ENCODE data around the gene SYT17.

The SYT17 gene

GRCh38 chr16:19130852-19131824, 36.9 kb upstream of the SYT17 start:
- no peaks in the 10 kb centered on the region for H3K27me3 ChIP-seq (ENCODE audit: control insufficient read depth in 5 of 5, insufficient read depth in 4 of 5, low read length in 5 of 5)
- peaks cover 7 to 63% (median 45%) of the 10 kb centered on the region in 5 donors for H3K4me1 ChIP-seq (ENCODE audit: control insufficient read depth in 5 of 5, insufficient read depth in 5 of 5, low read length in 5 of 5)
- H3K4me3 ChIP-seq (ENCODE audit: low read depth in 1 of 5, low read length in 5 of 5): peak overlapping the region; percentile 0 to 45 (median 29)
- peaks cover 0 to 3% (median 0%) of the 10 kb centered on the region in 5 donors for H3K9me3 ChIP-seq (ENCODE audit: control insufficient read depth in 5 of 5, low read length in 5 of 5)
- no peaks in the 10 kb centered on the region for H3K36me3 ChIP-seq (ENCODE audit: control insufficient read depth in 5 of 5, insufficient read depth in 5 of 5, low read length in 5 of 5)
- H3K9ac ChIP-seq (ENCODE audit: low read length in 5 of 5): peak overlapping the region in 3 of 5 donors; percentile 27 to 40 (median 33)
- peak overlapping the region; percentile 53 for H3K27ac ChIP-seq (ENCODE audit: low read depth, low read length)

GRCh38 chr16:19131825-19132218, 36.2 kb upstream of the SYT17 start:
- peaks cover 13 to 69% (median 52%) of the 10 kb centered on the region in 5 donors for H3K4me1 ChIP-seq (ENCODE audit: control insufficient read depth in 5 of 5, insufficient read depth in 5 of 5, low read length in 5 of 5)
- peak overlapping the region in 2 of 5 donors; percentile 4 to 41 for H3K4me3 ChIP-seq (ENCODE audit: low read depth in 1 of 5, low read length in 5 of 5)
- peak overlapping the region in 2 of 5 donors; percentile 4 to 27 for H3K9ac ChIP-seq (ENCODE audit: low read length in 5 of 5)
- H3K36me3 ChIP-seq (ENCODE audit: control insufficient read depth in 5 of 5, insufficient read depth in 5 of 5, low read length in 5 of 5): no peaks in the 10 kb centered on the region
- no peaks in the 10 kb centered on the region for H3K27me3 ChIP-seq (ENCODE audit: control insufficient read depth in 5 of 5, insufficient read depth in 4 of 5, low read length in 5 of 5)
- H3K27ac ChIP-seq (ENCODE audit: low read depth, low read length): peak overlapping the region; percentile 53
- H3K9me3 ChIP-seq (ENCODE audit: control insufficient read depth in 5 of 5, low read length in 5 of 5): no peaks in the 10 kb centered on the region

GRCh38 chr16:19132255-19132654, 35.8 kb upstream of the SYT17 start:
- peak overlapping the region in 1 of 5 donors; percentile 4 for H3K9ac ChIP-seq (ENCODE audit: low read length in 5 of 5)

DNA sequence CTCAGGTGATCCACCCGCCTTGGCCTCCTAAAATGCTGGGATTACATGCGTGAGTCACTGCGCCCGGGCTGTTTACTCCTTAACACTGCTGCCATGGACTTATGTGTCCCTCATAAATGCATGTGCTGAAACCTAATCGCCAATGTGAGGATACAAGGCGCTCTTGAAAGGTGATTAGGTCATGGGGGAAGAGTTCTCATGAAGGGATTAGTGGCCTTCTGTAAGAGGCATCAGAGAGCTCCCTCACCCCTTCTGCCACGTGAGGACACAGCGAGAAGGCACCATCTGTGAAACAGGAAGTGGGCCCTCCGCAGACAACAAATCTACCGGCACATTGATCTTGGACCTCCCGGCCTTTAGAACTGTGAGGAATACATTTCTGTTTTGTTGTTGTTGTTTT, 35.1 kb upstream of the SYT17 start:
- no peaks in the 10 kb centered on the region for H3K9me3 ChIP-seq (ENCODE audit: control insufficient read depth in 5 of 5, low read length in 5 of 5)
- no peaks in the 10 kb centered on the region for H3K27me3 ChIP-seq (ENCODE audit: control insufficient read depth in 5 of 5, insufficient read depth in 4 of 5, low read length in 5 of 5)
- peak overlapping the region; percentile 53 for H3K27ac ChIP-seq (ENCODE audit: low read depth, low read length)
- H3K36me3 ChIP-seq (ENCODE audit: control insufficient read depth in 5 of 5, insufficient read depth in 5 of 5, low read length in 5 of 5): no peaks in the 10 kb centered on the region
- H3K4me3 ChIP-seq (ENCODE audit: low read depth in 1 of 5, low read length in 5 of 5): no peak overlapping the region
- peaks cover 18 to 71% (median 61%) of the 10 kb centered on the region in 5 donors for H3K4me1 ChIP-seq (ENCODE audit: control insufficient read depth in 5 of 5, insufficient read depth in 5 of 5, low read length in 5 of 5)
- H3K9ac ChIP-seq (ENCODE audit: low read length in 5 of 5): no peak overlapping the region

More at GRCh38 chr16:19132255-19132654, 35.8 kb upstream of the SYT17 start:
- Histone ChIP-seq H3K27me3 (ENCODE audit: control insufficient read depth in 5 of 5, insufficient read depth in 4 of 5, low read length in 5 of 5) (no peaks in the 10 kb centered on the region), H3K36me3 (ENCODE audit: control insufficient read depth in 5 of 5, insufficient read depth in 5 of 5, low read length in 5 of 5) (no peaks in the 10 kb centered on the region), H3K9me3 (ENCODE audit: control insufficient read depth in 5 of 5, low read length in 5 of 5) (no peaks in the 10 kb centered on the region), H3K4me3 (ENCODE audit: low read depth in 1 of 5, low read length in 5 of 5) (no peak overlapping the region), H3K4me1 (ENCODE audit: control insufficient read depth in 5 of 5, insufficient read depth in 5 of 5, low read length in 5 of 5) (peaks cover 14 to 71% (median 56%) of the 10 kb centered on the region in 5 donors), H3K27ac (ENCODE audit: low read depth, low read length) (peak overlapping the region; percentile 53)

DNA sequence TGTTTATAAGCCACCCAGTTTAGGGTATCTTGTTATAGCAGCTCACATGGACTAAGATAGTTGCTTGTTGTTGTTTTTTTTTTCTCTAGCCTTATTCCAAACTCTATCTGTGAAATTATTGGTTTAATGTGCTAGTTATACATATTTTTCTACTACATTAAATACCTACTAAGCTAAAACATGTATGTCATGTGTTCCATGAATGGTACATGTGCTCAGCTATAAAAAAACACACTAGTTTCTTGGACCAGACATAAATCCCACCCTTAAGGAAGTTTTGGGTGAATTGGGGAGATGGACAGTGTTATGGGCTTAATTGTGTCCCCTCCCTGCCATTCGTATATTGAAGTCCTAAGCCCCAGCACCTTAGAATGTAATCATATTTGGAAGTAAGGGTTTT, 34.4 kb upstream of the SYT17 start:
- Histone ChIP-seq H3K27ac (ENCODE audit: low read depth, low read length) (no peak overlapping the region), H3K36me3 (ENCODE audit: control insufficient read depth in 5 of 5, insufficient read depth in 5 of 5, low read length in 5 of 5) (no peaks in the 10 kb centered on the region), H3K27me3 (ENCODE audit: control insufficient read depth in 5 of 5, insufficient read depth in 4 of 5, low read length in 5 of 5) (no peaks in the 10 kb centered on the region), H3K4me1 (ENCODE audit: control insufficient read depth in 5 of 5, insufficient read depth in 5 of 5, low read length in 5 of 5) (peaks cover 20 to 72% (median 67%) of the 10 kb centered on the region in 5 donors), H3K9ac (ENCODE audit: low read length in 5 of 5) (no peak overlapping the region), H3K4me3 (ENCODE audit: low read depth in 1 of 5, low read length in 5 of 5) (no peak overlapping the region), H3K9me3 (ENCODE audit: control insufficient read depth in 5 of 5, low read length in 5 of 5) (no peaks in the 10 kb centered on the region)

- H3K4me3 ChIP-seq (ENCODE audit: low read depth in 1 of 5, low read length in 5 of 5): no peak overlapping the region
- no peaks in the 10 kb centered on the region for H3K9me3 ChIP-seq (ENCODE audit: control insufficient read depth in 5 of 5, low read length in 5 of 5)
- H3K27me3 ChIP-seq (ENCODE audit: control insufficient read depth in 5 of 5, insufficient read depth in 4 of 5, low read length in 5 of 5): no peaks in the 10 kb centered on the region
- peaks cover 21 to 70% (median 64%) of the 10 kb centered on the region in 5 donors for H3K4me1 ChIP-seq (ENCODE audit: control insufficient read depth in 5 of 5, insufficient read depth in 5 of 5, low read length in 5 of 5)
- H3K27ac ChIP-seq (ENCODE audit: low read depth, low read length): peak overlapping the region; percentile 17
- no peaks in the 10 kb centered on the region for H3K36me3 ChIP-seq (ENCODE audit: control insufficient read depth in 5 of 5, insufficient read depth in 5 of 5, low read length in 5 of 5)
- no peak overlapping the region for H3K9ac ChIP-seq (ENCODE audit: low read length in 5 of 5)
Measured at GRCh38 chr16:19135201-19135842, 32.7 kb upstream of the SYT17 start.

- Histone ChIP-seq H3K27ac (ENCODE audit: low read depth, low read length) (no peak overlapping the region), H3K9me3 (ENCODE audit: control insufficient read depth in 5 of 5, low read length in 5 of 5) (no peaks in the 10 kb centered on the region), H3K4me3 (ENCODE audit: low read depth in 1 of 5, low read length in 5 of 5) (no peak overlapping the region), H3K4me1 (ENCODE audit: control insufficient read depth in 5 of 5, insufficient read depth in 5 of 5, low read length in 5 of 5) (peaks cover 21 to 67% (median 58%) of the 10 kb centered on the region in 5 donors), H3K36me3 (ENCODE audit: control insufficient read depth in 5 of 5, insufficient read depth in 5 of 5, low read length in 5 of 5) (no peaks in the 10 kb centered on the region), H3K9ac (ENCODE audit: low read length in 5 of 5) (peak overlapping the region in 1 of 5 donors; percentile 21), H3K27me3 (ENCODE audit: control insufficient read depth in 5 of 5, insufficient read depth in 4 of 5, low read length in 5 of 5) (no peaks in the 10 kb centered on the region)
Measured at GRCh38 chr16:19135896-19136438, 32.1 kb upstream of the SYT17 start.

DNA sequence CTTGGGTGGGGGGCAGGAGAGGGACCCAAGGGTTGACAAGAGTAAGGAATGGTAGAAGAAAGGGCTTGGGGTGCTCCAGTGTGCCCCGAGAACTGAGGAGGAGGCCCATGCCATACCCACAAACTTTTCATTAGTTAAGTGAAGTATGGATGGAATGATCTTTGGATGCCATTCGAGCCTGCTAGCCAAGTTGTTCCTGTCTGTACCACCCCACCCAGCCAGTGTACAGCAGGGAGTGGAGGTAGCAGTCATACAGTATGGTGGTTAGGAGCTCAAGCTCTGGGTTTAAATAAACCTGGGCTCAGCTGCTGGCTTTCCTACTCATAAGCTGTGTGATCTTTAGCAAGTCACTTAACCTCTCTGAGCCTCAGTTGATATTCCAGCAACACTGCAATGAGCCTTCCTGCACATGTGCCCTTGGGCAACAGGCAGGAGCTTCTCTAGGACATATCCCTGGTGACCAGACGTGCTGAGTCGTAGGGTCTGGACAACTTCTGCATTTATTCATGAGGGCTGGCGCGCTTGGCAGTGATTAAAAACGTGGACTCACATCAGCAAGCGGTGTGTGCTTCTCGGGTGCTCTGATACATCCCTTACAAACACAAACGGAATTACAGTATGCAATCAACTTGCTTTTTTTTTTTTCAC, 31.4 kb upstream of the SYT17 start:
- Histone ChIP-seq H3K4me3 (ENCODE audit: low read depth in 1 of 5, low read length in 5 of 5) (peak overlapping the region in 2 of 5 donors; percentile 25), H3K27ac (ENCODE audit: low read depth, low read length) (peak overlapping the region; percentile 74)

GRCh38 chr16:19137201-19138128, 30.6 kb upstream of the SYT17 start:
- Histone ChIP-seq H3K36me3 (ENCODE audit: control insufficient read depth in 5 of 5, insufficient read depth in 5 of 5, low read length in 5 of 5) (no peaks in the 10 kb centered on the region), H3K4me1 (ENCODE audit: control insufficient read depth in 5 of 5, insufficient read depth in 5 of 5, low read length in 5 of 5) (peaks cover 18 to 52% (median 44%) of the 10 kb centered on the region in 5 donors), H3K4me3 (ENCODE audit: low read depth in 1 of 5, low read length in 5 of 5) (no peak overlapping the region), H3K9me3 (ENCODE audit: control insufficient read depth in 5 of 5, low read length in 5 of 5) (no peaks in the 10 kb centered on the region), H3K27ac (ENCODE audit: low read depth, low read length) (peak overlapping the region; percentile 74), H3K9ac (ENCODE audit: low read length in 5 of 5) (no peak overlapping the region), H3K27me3 (ENCODE audit: control insufficient read depth in 5 of 5, insufficient read depth in 4 of 5, low read length in 5 of 5) (no peaks in the 10 kb centered on the region)

More for the DNA sequence above, 31.4 kb upstream of the SYT17 start:
- Histone ChIP-seq H3K9me3 (ENCODE audit: control insufficient read depth in 5 of 5, low read length in 5 of 5) (no peaks in the 10 kb centered on the region), H3K9ac (ENCODE audit: low read length in 5 of 5) (peak overlapping the region in 2 of 5 donors; percentile 37 to 42), H3K36me3 (ENCODE audit: control insufficient read depth in 5 of 5, insufficient read depth in 5 of 5, low read length in 5 of 5) (no peaks in the 10 kb centered on the region), H3K4me1 (ENCODE audit: control insufficient read depth in 5 of 5, insufficient read depth in 5 of 5, low read length in 5 of 5) (peaks cover 18 to 60% (median 51%) of the 10 kb centered on the region in 5 donors), H3K27me3 (ENCODE audit: control insufficient read depth in 5 of 5, insufficient read depth in 4 of 5, low read length in 5 of 5) (no peaks in the 10 kb centered on the region)

All from subcutaneous abdominal adipose tissue (tissue), 5 donors.